Measurements from ENCODE around the gene TMEM127.

- TF ChIP-seq, protein P1, sequence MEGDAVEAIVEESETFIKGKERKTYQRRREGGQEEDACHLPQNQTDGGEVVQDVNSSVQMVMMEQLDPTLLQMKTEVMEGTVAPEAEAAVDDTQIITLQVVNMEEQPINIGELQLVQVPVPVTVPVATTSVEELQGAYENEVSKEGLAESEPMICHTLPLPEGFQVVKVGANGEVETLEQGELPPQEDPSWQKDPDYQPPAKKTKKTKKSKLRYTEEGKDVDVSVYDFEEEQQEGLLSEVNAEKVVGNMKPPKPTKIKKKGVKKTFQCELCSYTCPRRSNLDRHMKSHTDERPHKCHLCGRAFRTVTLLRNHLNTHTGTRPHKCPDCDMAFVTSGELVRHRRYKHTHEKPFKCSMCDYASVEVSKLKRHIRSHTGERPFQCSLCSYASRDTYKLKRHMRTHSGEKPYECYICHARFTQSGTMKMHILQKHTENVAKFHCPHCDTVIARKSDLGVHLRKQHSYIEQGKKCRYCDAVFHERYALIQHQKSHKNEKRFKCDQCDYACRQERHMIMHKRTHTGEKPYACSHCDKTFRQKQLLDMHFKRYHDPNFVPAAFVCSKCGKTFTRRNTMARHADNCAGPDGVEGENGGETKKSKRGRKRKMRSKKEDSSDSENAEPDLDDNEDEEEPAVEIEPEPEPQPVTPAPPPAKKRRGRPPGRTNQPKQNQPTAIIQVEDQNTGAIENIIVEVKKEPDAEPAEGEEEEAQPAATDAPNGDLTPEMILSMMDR (IDR thresholded peaks at IDR 0.05), result no peak
- TF ChIP-seq POLR2A (IDR thresholded peaks at IDR 0.05) (no peak), EP300 (IDR thresholded peaks at IDR 0.05) (no peak)
These were observed 3.5 kb downstream of the TMEM127 start for GRCh38 chr2:96262306-96262705.
